LNCaP clone FGC (cell line): Measurements from ENCODE around the gene HTR3C.
A peak's percentile ranks its signal among the peaks of the same experiment; 100 is the strongest.
"Not testable (repeated sequence)": the region's sequence is repeated elsewhere in the genome, so short reads cannot be mapped to it uniquely, and the experiment has no call there.

Experiments used
- DNase-seq: peaks from one replicate; pipeline ENCODE4 v3.0.0-alpha.2; 2011; ENCODE audit warnings: low read depth
- H3K4me3 ChIP-seq: 2 replicates; pipeline ENCODE4 v1.5.1; 2011; ENCODE audit warnings: mild to moderate bottlenecking, low read depth, low read length, control low read depth
- TF ChIP-seq, protein P1 (sequence below): IDR thresholded peaks from 2 replicates; pipeline ENCODE4 v1.5.1; 2012; ENCODE audit warnings: mild to moderate bottlenecking; ENCODE audit not compliant: control insufficient read depth, insufficient read depth; ENCODE audit errors: extremely low read depth

HTR3C gene, protein sequence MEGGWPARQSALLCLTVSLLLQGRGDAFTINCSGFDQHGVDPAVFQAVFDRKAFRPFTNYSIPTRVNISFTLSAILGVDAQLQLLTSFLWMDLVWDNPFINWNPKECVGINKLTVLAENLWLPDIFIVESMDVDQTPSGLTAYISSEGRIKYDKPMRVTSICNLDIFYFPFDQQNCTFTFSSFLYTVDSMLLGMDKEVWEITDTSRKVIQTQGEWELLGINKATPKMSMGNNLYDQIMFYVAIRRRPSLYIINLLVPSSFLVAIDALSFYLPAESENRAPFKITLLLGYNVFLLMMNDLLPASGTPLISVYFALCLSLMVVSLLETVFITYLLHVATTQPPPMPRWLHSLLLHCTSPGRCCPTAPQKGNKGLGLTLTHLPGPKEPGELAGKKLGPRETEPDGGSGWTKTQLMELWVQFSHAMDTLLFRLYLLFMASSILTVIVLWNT

DNA sequence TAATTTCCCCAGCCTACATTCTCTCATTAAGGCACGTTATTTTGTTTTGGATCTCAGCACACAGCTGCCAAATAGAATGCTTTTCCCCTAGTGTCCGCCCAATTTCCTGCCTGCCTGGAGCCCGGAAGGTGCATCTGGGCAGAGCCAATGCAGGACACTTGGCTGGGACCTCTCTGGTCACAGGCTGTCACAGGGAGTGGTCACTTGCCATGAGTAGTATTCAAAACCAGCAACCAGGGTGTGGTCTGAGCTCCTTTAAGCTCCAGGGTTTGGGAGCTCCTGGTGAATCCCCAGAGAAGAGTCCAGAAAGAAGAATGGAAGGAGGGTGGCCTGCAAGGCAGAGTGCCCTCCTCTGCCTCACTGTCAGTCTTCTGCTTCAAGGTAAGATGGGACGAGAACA is at the start of gene HTR3C:
Gene HTR3C, plus strand, starts transcription at position 281 of the 400 bp plus-strand sequence. Its CDS starts 34 bp downstream, at position 315.
- TF ChIP-seq, protein P1, sequence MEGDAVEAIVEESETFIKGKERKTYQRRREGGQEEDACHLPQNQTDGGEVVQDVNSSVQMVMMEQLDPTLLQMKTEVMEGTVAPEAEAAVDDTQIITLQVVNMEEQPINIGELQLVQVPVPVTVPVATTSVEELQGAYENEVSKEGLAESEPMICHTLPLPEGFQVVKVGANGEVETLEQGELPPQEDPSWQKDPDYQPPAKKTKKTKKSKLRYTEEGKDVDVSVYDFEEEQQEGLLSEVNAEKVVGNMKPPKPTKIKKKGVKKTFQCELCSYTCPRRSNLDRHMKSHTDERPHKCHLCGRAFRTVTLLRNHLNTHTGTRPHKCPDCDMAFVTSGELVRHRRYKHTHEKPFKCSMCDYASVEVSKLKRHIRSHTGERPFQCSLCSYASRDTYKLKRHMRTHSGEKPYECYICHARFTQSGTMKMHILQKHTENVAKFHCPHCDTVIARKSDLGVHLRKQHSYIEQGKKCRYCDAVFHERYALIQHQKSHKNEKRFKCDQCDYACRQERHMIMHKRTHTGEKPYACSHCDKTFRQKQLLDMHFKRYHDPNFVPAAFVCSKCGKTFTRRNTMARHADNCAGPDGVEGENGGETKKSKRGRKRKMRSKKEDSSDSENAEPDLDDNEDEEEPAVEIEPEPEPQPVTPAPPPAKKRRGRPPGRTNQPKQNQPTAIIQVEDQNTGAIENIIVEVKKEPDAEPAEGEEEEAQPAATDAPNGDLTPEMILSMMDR: no peak
- no peak within 1 kb of the TSS for H3K4me3 ChIP-seq
- no peak for DNase-seq

DNA sequence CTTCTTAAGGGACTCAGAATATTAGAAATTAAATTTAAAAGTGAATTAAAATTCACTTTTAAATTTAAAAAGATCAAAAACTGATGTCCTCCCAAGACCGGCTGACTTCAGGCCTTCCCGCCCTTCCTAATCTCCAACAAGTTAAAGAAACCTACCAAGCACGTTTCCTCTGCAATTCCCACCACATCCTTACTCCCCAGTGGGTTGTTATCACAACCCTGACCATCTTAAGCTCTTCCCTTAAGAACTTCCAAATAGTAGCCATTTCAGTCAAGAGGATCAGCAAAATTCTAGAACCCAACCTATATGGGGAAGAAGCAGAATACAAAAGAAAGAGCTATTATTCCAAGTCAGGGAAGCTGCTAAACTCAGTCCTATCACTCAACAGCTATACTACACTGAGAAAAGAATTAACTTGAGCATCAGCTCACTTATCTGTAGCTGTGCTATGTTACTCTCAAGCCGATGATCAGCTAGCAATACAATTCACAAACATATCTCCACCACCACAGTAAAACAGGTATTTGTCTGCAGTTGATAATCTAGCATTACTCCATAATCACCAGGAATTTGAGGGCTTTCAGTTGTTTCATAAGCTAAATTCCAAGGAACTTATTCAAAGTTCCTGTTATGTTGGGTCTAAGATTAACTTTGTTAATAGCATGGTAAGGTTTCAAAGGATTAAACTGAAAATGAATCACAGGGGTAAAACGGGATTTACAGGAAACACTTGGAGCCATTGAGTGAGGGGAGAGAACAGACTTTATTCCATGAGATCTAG is 49.5 kb upstream of the HTR3C start:
- no peak overlapping the region for H3K4me3 ChIP-seq
- no peak for DNase-seq
- TF ChIP-seq, protein P1: no peak

DNA sequence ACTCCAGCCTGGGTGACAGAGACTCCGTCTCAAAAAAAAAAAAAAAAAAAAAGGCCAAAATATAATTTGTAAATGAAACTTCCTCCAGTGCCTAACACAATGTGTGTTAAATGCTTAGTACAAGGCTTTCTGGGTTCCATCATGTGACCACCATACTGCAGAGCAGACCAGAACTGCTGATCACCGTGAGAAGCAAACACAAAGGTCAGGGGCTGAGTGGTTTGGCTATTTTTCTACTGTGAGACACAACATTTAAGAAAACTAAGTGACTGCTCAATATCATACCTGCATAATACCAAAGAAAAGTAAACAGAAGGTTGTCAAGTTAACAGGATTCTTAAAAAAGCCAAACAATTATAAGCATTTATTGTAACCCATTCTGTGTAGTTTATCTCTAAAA is 48.4 kb upstream of the HTR3C start:
- DNase-seq: no peak
- TF ChIP-seq, protein P1: no peak
- H3K4me3 ChIP-seq: no peak overlapping the region

DNA sequence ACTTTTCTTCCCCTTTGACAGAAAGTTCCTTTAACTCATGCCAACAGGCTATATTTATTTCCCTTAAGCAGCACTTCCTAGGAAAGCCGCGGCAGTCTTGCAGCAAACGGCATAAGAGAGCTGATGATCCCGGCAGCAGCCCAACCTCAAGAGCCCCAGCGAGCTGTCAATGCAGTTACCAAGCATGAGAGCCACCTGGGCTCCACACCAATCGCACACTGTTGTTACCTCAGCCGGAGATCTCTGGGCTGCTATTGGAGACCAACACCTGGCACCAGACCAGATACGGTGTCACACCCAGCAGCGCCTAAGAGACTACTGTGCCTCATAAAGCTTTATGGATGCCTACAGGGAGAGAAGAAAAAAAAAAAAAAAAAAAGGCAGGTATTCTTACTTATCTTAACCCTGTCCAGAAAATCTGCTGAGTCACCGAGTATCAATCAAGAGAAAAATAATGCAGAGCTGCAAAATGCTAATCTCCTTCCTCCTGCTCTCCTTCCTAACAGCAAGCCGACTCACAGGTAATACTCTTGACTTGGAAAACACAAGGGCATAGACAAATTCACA is 46.8 kb upstream of the HTR3C start:
- DNase-seq: peak; percentile 100
- TF ChIP-seq, protein P1: no peak
- no peak overlapping the region; the same call in 1 of the 2 replicates for H3K4me3 ChIP-seq

DNA sequence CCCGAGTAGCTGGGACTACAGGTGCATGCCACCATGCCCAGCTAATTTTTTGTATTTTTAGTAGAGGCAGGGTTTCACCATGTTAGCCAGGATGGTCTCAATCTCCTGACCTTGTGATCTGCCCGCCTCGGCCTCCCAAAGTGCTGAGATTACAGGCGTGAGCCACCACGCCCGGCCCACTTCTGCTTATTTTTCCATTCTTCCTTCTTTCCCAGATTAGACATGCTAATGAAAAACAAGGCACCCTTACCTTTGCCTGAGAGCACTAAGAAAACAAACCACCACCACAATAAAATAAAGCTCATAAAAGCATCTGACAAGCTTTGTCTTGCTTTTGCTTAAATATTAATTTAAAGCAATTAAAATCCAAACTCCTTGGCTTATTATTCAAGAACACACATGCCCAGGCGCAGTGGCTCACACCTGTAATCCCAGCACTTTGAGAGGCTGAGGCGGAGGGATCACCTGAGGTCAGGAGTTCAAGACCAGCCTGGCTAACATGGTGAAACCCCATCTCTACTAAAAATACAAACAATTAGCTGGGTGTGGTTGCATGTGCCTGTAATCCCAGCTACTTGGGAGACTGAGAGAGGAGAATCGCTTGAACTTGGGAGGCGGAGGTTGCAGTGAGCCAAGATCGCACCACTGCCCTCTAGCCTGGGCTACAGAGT is 45.6 kb upstream of the HTR3C start:
- DNase-seq, H3K4me3 ChIP-seq: not testable (repeated sequence)

DNA sequence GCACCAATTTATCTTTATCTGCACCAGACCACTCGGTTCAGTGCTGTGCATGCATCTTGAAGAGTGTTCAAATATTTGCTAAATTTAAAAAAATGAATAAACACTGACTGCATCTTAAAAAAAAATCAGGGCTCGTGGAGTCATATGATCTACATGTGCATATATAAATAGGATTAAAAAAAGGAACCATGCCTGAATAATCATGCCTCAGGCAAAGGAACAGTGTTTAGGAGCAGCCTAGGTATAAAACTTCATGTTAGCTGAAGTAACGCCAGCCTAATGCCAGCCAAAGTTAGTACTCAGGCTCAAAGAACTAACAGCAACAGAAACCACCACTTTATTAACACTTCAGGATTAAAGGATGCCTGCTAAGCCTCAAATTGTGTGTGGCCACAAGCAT is 44.7 kb upstream of the HTR3C start:
- H3K4me3 ChIP-seq: no peak overlapping the region
- TF ChIP-seq, protein P1: no peak
- DNase-seq: peak; percentile 97
